Natural killer cell treated with Interleukin-12 subunit alpha and Interleukin-12 subunit beta and Interleukin-15 and Interleukin-18, amount 100 ng/mL, for 72 hours (primary cell): ENCODE results near the gene HOXD12. TPM values are rescaled to one million over a fixed set of nuclear protein-coding genes. Genes with fewer than 3 reads are reported as not detected.

ENCODE experiments used
- ATAC-seq, 2 donors: fragments of 150-1000 bp; cut with Tn5 transposase in 1 of 2; sonication (Bioruptor Pico), chemical (Tn5 transposase) in 1 of 2; 2 replicates each; pipeline ENCODE4 v1.10.0; 2021
- DNase-seq: peaks from one replicate; pipeline ENCODE4 v3.0.0; 2022; ENCODE audit warnings: low spot score
- H3K27ac Mint-ChIP-seq, 2 donors: 1 replicate in 1 of 2; 2 replicates in 1 of 2; pipeline ENCODE4 v1.8.0; 2022; ENCODE audit warnings: mixed read lengths in 2 of 2, mild to moderate bottlenecking in 1 of 2, moderate library complexity in 1 of 2
- H3K27me3 Mint-ChIP-seq, 2 donors: 1 replicate in 1 of 2; 2 replicates in 1 of 2; pipeline ENCODE4 v1.8.0; 2022; ENCODE audit warnings: mixed read lengths in 2 of 2
- H3K36me3 Mint-ChIP-seq: one replicate; pipeline ENCODE4 v1.8.0; 2022; ENCODE audit warnings: mixed read lengths
- H3K4me1 Mint-ChIP-seq, 2 donors: 1 replicate in 1 of 2; 2 replicates in 1 of 2; pipeline ENCODE4 v1.8.0; 2022; ENCODE audit warnings: low read depth in 2 of 2, mixed read lengths in 2 of 2, mild to moderate bottlenecking in 1 of 2
- H3K4me3 Mint-ChIP-seq: one replicate; pipeline ENCODE4 v1.8.0; 2022; ENCODE audit warnings: mixed read lengths
- H3K9me3 Mint-ChIP-seq: 2 replicates; pipeline ENCODE4 v1.8.0; 2022; ENCODE audit warnings: mixed read lengths
- total RNA-seq, 2 donors: library from RNA; stranded (reverse); gene quantifications; one replicate each; pipeline ENCODE4 v1.2.3, GENCODE V29; 2022

The HOXD12 gene
- total RNA-seq, 2 donors from 2014 or later, result not detected

DNA sequence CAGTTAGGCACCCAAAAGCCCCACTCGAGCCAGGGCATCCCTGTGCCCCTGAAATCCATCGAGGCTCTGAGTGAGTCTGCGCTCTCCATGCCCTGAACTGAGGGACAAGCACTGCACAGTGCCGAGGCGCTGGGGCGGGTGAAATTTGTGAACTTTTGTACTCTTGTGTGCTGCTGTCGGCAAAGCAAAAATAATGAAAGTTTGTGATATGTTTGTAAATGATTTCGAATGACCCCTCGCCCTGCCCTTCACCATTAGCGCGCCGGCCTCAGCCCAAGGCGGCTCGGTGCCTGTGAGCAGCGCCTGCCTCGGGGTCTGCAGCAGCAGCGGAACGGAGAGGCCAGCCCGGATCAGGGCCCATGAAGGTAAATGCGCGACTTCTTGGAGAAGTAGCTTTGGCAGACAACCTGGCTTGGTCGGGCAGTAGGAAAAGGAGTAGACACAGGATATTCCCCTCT lies 49.9 kb downstream of the HOXD12 start:
- Mint-ChIP-seq H3K9me3 (no peaks in the 10 kb centered on the region), H3K27ac (no peak overlapping the region), H3K4me3 (no peak overlapping the region), H3K36me3 (no peaks in the 10 kb centered on the region), H3K27me3 (peaks cover 46 to 68% of the 10 kb centered on the region in 2 donors), H3K4me1 (no peaks in the 10 kb centered on the region)
- ATAC-seq, result no peak
- no peak for DNase-seq

DNA sequence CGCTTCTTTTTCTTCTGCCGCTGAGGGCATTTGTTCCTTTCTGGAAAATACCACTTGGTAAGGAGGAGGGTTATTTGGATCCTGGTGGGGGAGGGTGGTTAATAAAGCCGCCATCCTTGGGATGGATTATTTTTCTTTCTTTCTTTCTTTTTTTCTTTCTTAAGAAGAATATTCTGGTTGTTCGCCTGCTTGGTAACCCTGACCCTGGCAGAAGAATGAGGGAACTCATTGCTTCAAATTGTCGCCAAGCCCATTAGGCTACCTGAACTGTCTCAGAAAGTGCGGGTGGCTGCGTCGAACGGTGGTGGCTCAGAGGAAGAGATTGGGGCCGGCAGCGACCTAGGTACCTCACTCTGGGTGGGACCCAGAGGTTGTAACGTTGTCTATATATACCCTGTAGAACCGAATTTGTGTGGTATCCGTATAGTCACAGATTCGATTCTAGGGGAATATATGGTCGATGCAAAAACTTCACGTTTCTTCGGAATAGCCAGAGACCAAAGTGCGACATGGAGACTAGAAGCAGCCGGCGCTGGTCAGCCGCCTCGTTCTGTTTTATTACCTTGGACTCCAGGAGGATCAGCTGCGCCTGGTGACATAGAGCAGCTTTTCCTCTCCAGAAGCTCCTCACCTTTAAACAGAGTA lies 50.5 kb downstream of the HOXD12 start:
- Mint-ChIP-seq H3K4me1 (no peaks in the 10 kb centered on the region), H3K27me3 (peaks cover 50 to 69% of the 10 kb centered on the region in 2 donors), H3K27ac (no peak overlapping the region), H3K9me3 (no peaks in the 10 kb centered on the region), H3K36me3 (no peaks in the 10 kb centered on the region), H3K4me3 (no peak overlapping the region)
- ATAC-seq (no peak), DNase-seq (no peak)

DNA sequence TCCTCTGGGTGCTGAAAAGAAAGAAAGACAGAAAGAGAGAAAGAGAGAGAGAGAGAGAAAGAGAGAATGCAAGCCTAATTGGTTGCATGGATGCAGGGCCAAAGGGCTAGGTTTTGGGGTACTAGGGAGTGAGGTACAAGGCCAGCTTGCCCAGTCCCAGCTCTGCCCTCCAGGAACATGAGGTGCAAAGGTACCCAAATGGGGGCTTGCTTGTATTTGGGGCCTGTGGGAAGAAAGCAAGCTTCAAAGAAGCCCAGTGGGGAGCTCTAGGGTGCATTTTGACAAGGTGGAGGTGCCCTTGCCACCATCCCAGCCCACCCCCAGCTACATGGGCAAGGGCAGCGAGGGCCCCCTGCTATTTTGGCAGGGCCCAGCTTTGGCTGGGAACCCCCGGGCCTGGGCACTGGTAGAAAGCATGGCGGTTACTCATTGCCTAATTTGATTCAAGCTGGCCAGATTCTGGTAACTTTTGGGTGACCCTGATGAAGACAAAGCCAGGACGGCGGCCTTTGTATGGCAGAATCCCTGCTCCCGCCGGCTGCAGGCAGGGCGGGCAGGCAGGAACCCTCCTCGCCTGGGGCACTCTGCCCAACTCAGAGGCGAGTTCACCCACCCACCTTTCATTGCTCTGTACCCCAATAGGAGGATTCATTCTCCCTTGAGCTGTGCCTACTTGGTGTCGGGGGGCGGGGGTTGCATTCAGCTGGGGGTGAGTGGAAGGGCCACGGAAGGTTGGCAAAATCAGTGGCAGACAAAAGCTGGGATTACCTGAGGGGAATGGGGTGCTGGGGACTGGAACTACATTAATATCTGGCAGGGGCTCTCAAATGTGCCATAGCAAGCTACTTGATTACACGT lies 51.2 kb downstream of the HOXD12 start:
- H3K4me3 Mint-ChIP-seq, result no peak overlapping the region

DNA sequence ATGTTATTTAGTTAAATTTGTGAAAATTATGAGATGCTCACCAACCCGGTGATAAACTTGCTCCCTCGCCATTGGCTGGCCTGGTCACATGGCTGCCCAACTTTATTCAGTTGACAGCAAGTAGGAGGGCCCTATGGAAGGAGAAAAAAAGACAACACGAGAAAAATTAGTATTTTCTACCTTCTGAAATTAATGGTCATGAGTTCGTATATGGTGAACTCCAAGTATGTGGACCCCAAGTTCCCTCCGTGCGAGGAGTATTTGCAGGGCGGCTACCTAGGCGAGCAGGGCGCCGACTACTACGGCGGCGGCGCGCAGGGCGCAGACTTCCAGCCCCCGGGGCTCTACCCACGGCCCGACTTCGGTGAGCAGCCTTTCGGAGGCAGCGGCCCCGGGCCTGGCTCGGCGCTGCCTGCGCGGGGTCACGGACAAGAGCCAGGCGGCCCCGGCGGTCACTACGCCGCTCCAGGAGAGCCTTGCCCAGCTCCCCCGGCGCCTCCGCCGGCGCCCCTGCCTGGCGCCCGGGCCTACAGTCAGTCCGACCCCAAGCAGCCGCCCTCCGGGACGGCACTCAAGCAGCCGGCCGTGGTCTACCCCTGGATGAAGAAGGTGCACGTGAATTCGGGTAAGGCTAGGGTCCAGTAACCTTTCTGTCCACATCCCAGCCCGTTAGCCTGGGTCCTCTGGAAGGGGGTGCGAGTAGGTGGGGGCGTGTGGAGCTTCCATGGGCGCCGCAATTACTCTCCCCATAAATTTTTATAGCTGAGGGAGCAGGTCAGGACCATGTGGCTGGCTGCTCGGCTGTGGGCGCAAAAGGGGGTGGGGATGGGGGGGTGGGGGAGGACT lies 52.1 kb downstream of the HOXD12 start, which contains the start of gene HOXD4:
Gene HOXD4, plus strand, starts transcription at position 109 of the 846 bp plus-strand sequence. Its CDS starts 84 bp downstream, at position 193.
- ATAC-seq (no peak), DNase-seq (no peak)
- H3K4me3 Mint-ChIP-seq, result no peak within 1 kb of the TSS
- no peaks in the 10 kb centered on the region for H3K9me3 Mint-ChIP-seq
- no peak within 1 kb of the TSS for H3K27ac Mint-ChIP-seq
- H3K36me3 Mint-ChIP-seq, result no peaks in the 10 kb centered on the region
- peaks cover 47 to 69% of the 10 kb centered on the region in 2 donors for H3K27me3 Mint-ChIP-seq
- H3K4me1 Mint-ChIP-seq, result no peaks in the 10 kb centered on the region

More for the DNA sequence above, 51.2 kb downstream of the HOXD12 start:
- DNase-seq, result no peak
- H3K27me3 Mint-ChIP-seq, result peaks cover 48 to 69% of the 10 kb centered on the region in 2 donors
- H3K27ac Mint-ChIP-seq, result no peak overlapping the region
- H3K36me3 Mint-ChIP-seq, result no peaks in the 10 kb centered on the region
- ATAC-seq, result no peak
- H3K4me1 Mint-ChIP-seq, result no peaks in the 10 kb centered on the region
- H3K9me3 Mint-ChIP-seq, result no peaks in the 10 kb centered on the region

Other genes with a start within 250 kb of the HOXD12 start
- gene LNPK, start 97.5 kb upstream of the HOXD12 start, total RNA-seq, result 10 to 100 TPM; 35.9 to 44.7 TPM
- not detected for gene EVX2, start 15.8 kb upstream of the HOXD12 start, total RNA-seq
- gene HOXD13, start 7.1 kb upstream of the HOXD12 start, total RNA-seq, result not detected
- gene HOXD11, start 7.5 kb downstream of the HOXD12 start, total RNA-seq, result not detected
- not detected for gene HOXD10, start 17.0 kb downstream of the HOXD12 start, total RNA-seq
- not detected for gene HOXD9, start 22.9 kb downstream of the HOXD12 start, total RNA-seq
- not detected for gene HOXD8, start 29.9 kb downstream of the HOXD12 start, total RNA-seq
- gene HOXD4, start 51.8 kb downstream of the HOXD12 start, total RNA-seq, result not detected
- gene HOXD3, start 57.5 kb downstream of the HOXD12 start, total RNA-seq, result not detected
- not detected for gene HOXD1, start 88.9 kb downstream of the HOXD12 start, total RNA-seq
- 10 to 100 TPM; 20.4 to 21.9 TPM for gene MTX2, start 169.6 kb downstream of the HOXD12 start, total RNA-seq